OCI-LY1 (cell line): Measurements from ENCODE around the gene FRMD4A.

Source experiments
- EZH2 ChIP-seq: fragments of 200-600 bp; sonication (generic), shearing (Covaris generic); IDR thresholded peaks from 2 replicates; pipeline ENCODE4 v1.8.0; 2017; ENCODE audit warnings: borderline replicate concordance, mixed run types, mild to moderate bottlenecking, antibody characterized with exemption, low read length, moderate library complexity, mixed read lengths
- TF ChIP-seq, protein P1 (sequence below): fragments of 200-600 bp; sonication (generic), shearing (Covaris generic); IDR thresholded peaks from 2 replicates; pipeline ENCODE4 v1.5.1; 2017; ENCODE audit warnings: mild to moderate bottlenecking, antibody characterized with exemption, low read length, moderate library complexity, mixed read lengths

DNA sequence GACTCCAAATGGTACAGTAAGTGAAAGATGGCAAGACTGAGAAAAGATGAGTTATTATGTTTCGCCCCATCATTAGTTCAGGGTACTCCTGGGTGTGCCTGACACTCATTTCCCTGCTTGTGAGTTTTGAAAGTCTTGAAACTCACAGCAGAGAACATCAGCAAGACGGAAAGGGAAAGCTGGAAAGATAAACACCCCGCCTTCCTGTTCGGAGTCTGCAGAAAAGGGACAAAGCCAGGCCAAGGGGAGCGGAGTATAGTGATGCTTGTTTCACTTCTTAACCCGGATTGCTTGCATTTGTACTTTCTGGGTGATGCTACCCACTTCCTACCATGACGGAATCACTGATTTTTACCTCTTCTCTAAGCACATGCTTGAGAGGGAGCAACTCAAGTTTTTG, 294.5 kb downstream of the FRMD4A start:
- TF ChIP-seq, protein P1, sequence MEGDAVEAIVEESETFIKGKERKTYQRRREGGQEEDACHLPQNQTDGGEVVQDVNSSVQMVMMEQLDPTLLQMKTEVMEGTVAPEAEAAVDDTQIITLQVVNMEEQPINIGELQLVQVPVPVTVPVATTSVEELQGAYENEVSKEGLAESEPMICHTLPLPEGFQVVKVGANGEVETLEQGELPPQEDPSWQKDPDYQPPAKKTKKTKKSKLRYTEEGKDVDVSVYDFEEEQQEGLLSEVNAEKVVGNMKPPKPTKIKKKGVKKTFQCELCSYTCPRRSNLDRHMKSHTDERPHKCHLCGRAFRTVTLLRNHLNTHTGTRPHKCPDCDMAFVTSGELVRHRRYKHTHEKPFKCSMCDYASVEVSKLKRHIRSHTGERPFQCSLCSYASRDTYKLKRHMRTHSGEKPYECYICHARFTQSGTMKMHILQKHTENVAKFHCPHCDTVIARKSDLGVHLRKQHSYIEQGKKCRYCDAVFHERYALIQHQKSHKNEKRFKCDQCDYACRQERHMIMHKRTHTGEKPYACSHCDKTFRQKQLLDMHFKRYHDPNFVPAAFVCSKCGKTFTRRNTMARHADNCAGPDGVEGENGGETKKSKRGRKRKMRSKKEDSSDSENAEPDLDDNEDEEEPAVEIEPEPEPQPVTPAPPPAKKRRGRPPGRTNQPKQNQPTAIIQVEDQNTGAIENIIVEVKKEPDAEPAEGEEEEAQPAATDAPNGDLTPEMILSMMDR, result no peak
- TF ChIP-seq EZH2, result no peak
